ENCODE measurements around the gene PLEKHG7.
A peak's percentile ranks its signal among the peaks of the same experiment; 100 is the strongest.
"Not testable (repeated sequence)": the region's sequence is repeated elsewhere in the genome, so short reads cannot be mapped to it uniquely, and the experiment has no call there.

Gene PLEKHG7

DNA sequence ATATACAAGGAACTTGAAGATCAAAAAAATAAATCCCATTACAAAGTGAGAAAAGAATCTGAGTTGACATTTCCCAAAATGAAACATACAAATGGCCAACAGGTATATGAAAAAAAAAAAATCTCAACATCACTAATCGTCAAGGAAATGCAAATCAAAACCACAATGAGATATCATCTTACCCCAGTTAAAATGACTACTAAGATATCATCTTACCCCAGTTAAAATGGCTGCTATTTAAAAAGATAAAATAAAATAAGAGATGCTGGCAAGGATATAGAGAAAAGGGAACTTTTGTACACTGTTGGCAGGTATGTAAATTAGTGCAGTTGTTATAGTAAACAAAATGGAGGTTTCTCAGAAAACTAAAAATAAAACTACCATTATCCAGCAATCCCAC is 44.4 kb downstream of the PLEKHG7 start:
- DNase-seq (ENCODE audit: low spot score) = no peak

DNA sequence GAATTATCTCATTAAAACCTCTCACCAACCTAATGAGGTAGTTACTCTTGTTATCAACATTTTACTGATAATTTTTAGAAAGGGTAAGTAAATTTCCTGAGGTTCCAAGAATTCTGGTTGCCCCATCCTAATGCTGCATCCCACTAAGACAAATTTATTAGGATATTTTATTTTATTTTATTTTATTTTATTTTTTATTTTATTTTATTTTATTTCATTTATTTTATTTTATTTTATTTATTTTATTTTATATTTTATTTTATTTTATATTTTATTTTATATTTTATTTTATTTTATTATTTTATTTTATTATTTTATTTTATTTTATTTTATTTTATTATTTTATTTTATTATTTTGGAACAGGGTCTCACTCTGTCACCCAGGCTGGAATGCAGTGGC is 46.9 kb downstream of the PLEKHG7 start:
- DNase-seq (ENCODE audit: low spot score) = not testable (repeated sequence)

DNA sequence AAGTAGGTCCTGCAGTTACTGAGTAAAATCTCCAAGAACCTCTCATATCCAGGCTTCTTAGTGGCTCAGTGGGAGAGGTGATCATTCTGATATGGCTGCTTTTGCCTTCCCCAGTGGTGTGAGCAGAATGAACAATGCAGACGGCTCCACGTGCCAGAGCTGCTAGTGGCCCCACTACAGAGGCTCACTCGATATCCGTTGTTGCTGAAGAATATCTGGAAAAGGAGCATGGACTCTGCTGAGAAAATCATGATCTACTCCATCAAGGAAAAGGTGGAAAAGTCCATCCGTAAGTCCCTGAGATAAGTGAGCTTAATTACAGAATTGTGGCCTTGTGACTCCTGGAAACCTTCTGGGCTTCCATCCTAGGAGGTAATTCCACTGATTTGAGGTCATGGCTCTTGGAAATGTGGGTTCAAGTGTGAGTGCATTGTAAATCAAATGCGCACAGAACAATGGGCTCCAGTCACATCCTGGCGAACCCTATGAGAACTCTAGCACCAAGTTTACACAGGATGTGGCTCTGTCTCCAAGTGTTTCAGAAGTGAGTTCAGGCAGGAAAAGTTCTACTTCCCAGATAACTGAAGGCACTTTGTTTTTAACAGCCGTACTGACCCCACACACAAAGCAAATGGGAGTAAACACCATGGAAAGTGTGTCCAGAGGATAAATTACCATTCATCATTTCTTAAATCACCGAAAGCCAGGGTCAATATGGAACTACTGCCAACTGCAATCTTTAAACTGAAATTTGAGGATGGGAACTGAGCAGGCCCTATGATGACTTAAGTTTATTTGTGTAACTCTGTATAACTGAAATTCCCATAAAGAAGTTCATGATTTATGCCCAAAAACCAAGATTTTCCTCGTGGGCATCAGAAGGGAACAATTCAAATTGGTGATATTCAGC is 51.4 kb downstream of the PLEKHG7 start:
- no peak for DNase-seq (ENCODE audit: low spot score)

DNA sequence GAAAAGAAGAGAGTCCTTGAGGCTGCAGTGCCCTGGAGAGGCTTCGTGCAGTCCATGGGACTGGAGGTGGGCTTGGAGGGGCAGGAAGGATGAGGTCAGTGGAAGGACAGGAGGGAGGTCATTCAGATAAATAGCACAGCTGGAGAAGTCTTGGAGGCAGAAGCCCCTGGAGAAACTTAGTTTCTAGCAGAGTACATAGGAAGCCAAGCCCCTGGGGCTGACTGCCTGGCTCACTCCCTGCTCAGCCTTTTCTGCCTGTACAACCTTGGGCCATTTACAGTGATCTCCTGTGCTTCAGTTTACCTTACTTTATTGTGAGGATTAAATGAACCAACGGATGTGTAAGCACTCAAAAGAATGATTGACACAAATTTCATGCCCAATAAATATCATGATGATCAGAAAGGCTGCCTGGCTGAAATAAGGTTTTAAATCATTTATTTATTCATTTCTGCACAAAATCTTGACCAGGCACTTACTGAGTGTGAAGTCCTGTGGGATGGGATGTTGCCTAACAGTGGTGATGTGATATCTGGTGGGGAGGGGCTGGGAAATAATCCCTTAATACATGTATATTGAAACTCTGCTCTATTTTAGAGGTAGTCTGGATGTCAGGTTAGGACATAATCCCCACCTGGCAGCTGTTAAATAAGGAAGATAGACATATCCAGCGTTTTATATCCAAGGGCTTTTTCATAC is 54.3 kb downstream of the PLEKHG7 start:
- DNase-seq (ENCODE audit: low spot score) = no peak

DNA sequence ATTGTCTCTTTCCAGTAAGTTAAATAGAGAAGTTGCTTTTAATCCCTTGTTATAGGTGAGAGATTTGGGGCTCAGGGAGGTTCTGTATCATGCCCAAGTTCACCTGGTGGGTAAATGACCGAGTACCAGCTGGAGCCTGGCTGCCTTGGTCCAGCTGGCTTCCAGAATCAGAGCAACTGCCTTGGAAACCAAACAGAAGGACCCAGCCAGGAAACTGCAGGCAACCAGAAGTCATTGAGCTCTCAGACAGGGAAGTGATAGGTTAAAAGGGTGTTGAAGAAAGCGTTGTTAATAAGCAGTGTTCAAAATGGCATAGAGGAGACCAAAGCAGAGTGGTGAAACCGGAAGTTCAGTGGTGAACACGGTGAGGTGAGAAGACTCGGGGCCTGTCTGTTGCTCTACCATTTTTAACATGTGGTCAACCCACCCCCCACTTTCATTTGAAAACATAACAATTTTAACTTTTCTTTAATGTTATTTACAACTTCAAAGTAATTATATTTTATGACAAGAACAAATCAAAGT is 54.9 kb downstream of the PLEKHG7 start:
- no peak for DNase-seq (ENCODE audit: low spot score)

DNA sequence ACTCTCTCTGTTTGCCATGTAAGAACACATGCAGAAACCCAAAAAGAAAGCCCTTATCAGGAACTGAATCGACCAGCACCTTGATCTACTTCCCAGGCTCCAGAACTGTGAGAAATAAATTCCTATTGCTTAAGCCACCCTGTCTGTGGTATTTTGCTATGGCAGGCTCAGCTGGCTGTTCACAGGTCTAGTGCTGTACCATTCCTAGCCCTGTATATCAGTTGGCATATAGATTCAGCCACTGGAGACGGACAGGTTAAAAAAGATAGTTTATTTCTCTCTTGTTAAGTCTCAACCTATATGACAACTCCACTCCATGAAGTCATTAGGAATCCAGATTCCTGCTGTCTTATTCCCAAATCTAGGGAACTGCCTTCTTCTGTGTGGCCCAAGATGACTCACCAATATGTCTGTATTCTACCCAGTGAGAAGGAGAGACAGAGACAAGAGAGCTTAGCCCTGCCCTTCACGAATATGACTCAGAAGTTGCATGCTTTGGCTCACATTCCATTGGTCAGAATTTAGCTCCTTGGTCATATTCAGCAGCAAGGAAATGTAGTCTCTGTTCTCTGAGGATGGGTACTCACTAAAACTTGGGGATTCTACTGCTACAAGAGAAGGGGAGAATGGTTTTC is 57.0 kb downstream of the PLEKHG7 start:
- DNase-seq (ENCODE audit: low spot score) = no peak

DNA sequence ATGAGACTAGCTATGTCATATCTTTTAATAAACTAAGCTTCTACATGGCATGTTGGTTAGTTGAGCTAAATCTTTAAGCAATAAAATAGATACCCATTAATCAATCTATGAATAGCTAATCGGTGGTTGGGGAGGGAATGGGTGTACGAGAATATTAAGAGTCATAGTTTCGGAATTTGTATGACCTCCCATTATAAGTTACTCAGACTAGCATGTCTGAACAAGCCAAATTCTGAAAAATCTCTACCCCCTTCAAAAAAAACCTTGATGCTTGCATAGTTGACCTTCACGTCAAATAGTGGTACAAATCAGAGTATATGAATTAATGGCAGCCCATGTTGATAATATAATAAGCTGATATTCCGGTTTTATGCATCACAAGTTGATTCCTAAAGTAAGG is 60.0 kb downstream of the PLEKHG7 start:
- DNase-seq (ENCODE audit: low spot score) = no peak

DNA sequence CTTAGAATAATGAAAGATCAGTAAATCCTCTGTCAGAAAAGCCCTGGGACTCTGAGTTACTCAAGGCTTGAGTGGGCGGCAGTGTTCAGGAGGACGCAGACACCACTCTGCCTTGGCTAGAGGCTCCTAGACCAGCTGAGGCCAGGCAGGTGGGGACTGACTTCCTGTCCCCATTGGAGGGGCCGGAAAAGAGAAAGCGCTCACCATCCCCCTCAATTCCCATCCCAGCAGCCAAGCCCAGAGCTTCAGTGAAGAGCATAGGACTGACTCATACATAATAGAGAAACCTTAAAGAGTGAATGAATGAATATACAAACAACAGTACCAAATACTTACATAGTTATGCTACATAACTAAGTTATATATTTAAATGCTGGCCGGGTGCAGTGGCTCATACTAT is 62.0 kb downstream of the PLEKHG7 start:
- DNase-seq (ENCODE audit: low spot score) = no peak

DNA sequence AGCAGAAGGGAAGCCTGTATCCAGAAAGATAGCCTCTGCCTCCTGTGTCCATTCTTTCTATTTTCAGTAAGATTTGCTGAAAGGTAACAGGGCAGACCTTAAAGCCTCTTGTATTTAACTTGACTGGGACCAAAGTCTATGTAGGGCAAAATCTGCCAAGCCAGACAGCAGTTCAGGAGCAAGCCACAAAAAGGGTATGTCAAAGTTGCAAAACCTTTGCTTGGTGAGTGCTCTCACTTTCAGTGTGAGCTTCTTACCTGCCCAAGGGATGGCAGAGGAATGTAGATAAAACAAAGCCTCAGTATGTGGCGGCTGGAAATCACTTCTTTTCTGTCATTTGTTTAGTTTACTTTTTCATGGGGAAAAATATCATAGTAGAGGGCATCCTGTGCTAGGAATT is 63.1 kb downstream of the PLEKHG7 start:
- no peak for DNase-seq (ENCODE audit: low spot score)

DNA sequence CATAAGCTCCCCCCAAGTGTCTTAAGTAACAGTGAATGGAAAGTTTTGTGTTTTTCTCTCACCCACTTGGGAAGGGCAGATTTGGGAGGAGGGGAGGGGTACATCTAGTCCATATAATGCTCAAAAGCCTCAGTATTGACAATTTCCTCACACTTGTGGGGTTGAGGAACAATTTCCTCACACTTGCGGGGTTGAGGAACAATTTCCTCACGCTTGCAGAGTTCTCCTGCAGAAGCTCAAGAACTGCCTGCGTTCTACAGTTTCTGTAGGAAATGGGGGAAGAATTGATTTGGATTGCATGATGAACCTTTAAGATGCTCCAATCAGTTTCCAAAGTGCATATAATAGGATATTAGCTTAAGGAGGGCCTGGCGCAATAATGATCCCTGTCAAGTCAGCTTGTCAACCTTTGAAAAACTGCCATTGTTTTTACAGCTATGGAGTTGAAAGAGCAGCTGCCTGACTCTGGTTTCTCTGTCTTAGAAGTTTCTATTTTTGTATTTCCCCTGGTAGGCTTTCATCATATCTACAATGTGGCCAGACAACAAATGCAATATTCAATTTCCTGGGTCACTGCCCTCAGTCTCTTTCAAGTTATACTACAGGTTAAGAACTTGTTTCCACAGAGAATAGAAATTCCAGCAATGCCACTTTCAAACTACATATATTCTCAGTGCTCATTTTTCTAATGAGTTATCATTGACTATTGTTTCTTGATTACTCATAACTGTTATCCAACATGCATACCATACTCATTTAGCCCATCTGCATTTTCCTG is 66.5 kb downstream of the PLEKHG7 start:
- no peak for DNase-seq (ENCODE audit: low spot score)

DNA sequence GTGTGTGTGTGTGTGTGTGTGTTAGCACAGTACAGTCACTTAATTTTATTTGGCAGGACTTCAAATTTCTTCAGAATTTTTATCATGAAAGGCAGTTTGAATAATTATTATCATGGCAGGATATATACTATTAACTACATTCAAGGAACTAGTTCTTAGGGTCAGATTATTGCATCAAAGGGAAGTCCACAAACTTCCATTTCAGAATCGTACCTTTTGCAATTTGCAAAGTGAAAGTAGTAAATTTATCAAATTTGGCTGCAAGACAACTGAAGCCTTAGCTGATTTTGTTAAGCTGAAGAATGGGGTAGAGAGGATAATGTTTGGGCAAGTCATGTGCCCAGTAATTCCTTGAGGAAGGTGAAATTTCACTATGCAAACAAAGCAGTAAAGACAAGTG is 68.2 kb downstream of the PLEKHG7 start:
- no peak for DNase-seq (ENCODE audit: low spot score)

DNA sequence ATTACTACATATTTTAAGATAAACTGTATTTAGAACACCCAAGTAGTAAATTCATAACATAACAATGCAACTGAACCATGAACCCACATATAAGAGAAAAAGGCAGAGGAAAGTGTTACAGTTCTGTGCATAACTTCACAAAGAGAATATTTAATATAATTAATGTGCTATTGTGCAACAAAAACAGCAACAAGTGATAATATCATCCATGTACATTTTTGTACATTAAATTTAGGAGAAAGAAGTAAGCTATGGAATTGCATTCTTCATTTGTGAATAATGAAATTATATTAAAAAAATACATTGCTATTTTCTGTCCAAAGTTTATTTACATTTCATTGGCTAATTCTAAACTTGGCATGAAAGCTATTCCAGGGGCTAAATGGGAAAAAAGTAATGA is 72.6 kb downstream of the PLEKHG7 start:
- no peak for DNase-seq (ENCODE audit: low spot score)

DNA sequence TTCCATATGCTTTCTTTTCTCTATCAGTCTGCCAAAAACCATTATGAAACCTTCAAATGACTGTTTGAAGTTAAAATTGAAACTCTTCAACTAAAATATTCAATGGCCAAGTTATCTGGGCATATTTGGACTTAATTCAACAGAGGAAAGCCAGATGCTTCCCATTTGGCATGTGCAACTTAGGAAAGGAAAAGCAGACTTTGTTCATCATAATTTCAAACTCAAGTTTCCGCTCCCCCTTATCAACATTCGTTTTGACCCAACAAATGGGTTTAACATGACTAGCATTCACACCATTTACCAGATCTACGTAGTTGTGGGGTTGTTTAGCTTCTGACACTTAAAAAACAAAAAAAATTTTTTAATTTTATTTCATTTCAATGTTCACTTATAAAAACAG is 75.7 kb downstream of the PLEKHG7 start:
- DNase-seq (ENCODE audit: low spot score) = no peak

DNA sequence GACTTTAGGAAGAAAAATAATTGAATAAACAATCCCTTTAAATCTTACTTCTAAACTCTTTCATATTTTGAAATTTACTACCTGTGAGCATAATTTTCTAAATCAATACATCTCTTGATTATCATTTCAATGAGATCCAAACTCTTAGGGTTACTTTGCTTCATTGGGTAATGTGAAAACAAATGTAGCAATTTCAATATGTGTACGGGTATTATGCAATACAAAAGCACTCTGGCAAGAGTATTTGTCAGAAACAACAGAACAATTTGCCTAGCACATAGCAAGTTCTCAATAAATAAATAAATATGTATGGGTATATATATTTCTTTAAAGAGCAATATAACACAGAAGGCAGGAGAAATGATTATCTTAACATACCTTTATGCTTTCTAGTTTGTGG is 77.1 kb downstream of the PLEKHG7 start:
- DNase-seq (ENCODE audit: low spot score) = no peak

DNA sequence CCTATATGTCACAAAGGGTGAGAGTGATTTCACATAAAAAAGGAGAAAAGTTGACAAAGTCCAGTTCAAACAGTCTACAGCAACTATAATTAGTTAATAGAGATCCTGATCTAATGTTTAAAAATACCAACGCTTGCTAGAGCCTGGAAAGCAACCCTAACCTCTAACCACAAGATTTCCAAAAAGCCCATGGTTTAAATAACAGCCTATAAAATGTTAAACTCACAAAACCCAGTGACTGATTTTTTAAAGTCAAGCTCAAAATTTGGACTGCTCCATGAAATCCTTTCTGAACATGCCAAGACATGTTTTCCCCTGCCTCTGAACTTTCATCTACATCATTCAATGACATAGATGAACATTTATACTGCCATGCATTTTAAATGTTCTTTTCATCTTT is 81.6 kb downstream of the PLEKHG7 start:
- no peak for DNase-seq (ENCODE audit: low spot score)

DNA sequence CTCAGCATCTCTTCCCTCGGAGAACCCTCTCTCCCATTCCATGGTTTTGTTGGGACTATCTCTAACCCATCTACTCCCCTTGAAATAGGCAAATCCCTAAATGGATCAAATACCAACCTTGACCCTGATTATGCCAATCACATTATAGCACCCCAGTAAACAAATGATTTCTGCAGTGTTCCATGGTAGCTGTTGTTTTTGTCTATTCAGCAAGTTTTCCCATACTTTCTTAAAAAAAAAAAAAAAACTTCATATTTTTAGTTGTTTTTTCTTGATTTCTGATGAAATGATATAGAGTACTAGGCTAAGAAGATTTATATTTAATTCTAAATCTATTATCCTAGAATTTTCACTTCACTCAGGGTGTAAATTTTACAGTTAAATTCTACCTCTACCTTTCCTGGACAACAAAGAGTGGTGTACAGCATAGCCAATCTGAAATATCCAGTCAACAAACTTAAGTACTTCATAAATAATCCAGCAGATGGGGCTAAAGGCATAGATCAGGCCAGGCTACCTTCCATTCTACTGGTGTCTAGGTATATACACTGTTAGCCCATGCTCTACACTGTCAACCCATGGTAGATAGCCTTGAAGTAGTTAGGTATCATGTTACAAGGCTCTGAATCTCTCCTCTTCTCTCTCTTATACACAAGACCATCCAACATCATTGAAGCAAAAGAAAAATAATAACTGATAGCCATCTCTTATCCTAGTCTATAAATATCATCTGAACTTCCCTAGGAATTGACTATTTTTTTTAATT is 82.2 kb downstream of the PLEKHG7 start:
- DNase-seq (ENCODE audit: low spot score) = peak; percentile 61

DNA sequence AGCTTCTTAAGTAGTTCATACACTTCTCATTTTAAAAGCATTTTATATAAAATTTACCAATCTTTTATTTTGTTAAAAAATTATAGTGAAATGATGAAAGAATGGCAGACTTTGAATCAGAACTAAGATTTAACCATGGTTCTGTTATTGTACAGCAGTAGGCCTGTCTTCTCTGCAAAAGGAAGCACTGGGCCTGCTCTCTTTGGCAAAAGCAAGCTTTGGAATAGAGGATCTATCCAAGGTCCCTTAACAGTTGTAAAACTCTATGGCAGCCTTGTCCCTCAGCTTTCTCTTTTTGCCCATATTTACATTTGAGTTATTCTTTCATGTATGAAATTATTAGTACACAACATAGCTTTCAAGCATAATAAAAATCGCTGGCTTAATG is 82.8 kb downstream of the PLEKHG7 start:
- DNase-seq (ENCODE audit: low spot score) = no peak

DNA sequence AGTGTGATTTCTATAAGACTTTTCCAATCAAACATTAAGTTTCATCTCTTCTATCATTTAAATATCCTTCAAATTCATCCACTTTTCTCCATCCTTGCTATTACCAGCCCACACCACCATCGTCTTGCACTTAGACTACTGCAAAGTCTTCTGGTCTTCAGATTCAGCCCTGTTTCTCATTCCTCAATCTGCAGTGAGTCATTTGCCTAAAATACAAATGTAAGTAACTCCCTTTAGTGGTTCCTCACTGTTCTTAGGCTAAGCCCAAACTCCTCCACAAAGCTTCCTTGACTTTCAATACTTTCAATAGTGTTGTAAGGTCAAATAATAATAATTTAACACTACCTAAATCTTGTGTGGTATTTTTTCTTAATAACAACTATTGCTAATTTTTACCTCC is 83.3 kb downstream of the PLEKHG7 start:
- DNase-seq (ENCODE audit: low spot score) = no peak

DNA sequence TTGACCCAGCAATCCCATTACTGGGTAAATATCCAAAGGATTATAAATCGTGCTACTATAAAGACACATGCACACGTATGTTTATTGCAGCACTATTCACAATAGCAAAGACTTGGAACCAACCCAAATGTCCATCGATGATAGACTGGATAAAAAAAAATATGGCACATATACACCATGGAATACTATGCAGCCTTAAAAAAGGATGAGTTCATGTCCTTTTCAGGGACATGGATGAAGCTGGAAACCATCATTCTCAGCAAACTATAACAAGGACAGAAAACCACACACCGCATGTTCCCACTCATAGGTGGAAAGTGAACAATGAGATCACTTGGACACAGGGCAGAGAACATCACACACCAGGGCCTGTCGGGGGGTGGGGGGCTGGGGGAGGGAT is 91.6 kb downstream of the PLEKHG7 start:
- not testable (repeated sequence) for DNase-seq (ENCODE audit: low spot score)

DNA sequence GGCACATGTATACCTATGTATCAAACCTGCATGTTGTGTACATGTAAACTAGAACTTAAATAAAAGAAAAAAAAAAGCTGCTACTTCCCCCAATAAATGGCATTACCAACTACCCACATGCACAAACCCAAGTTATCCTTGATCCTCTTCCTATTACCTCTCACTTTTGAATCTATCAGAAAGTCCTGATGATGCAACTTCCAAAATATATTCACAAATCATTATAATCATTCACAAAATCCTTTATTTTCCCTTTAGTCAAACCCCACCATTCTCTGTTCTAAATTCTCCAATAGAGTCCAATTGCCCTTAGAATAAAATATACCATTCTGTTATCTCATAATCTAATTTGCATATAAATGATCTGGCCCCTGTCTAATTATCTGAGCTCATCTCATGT is 92.0 kb downstream of the PLEKHG7 start:
- no peak for DNase-seq (ENCODE audit: low spot score)

DNA sequence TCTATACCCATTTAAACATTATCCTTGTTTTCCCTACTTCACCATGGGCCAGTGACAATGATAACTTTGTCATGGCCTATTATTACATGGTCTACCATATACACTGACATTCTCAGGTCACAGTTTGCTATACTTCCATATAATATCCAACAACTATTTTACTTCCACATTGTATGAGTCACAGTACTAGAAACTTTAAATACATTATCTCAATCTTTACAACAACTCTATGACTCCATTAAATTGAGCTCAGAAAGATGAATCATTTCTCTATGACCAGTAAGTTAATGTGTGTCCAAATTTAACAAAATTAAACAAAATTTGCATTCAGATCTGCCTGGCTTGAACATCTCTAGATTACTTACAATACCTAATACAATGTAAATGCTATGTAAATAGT is 93.9 kb downstream of the PLEKHG7 start:
- DNase-seq (ENCODE audit: low spot score) = no peak

All from CD4-positive, alpha-beta T cell treated with Interleukin-6 at 100 ng/mL for 8 hours (primary cell).